Activated naive CD4-positive, alpha-beta T cell (primary cell): Measurements from ENCODE around the gene CMTM7.
"Not testable (repeated sequence)": the region's sequence is repeated elsewhere in the genome, so short reads cannot be mapped to it uniquely, and the experiment has no call there.

Experiments
- DNase-seq, 4 experiments: peaks; one replicate each; lab custom pipeline; 2025; lab: John Stamatoyannopoulos, UW

Gene CMTM7

DNA sequence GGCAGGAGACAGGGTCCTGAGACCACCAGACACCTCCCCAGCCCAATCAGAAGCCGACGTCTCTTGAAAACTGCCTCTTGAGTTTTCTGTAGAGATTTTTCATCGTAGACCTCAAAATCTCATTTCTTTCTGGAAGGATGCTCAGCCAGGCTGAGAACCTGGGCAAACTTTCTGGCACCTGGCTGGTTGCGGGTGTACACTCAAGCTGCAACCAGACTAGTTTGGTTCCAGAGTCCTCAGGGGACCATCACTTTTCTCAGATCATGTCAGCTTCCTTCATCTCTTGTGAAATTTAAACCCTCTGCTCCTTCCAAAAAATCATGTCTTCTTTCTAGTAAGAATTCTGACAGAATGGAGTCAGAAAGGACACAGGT lies 45.1 kb downstream of the CMTM7 start:
- no peak for DNase-seq

DNA sequence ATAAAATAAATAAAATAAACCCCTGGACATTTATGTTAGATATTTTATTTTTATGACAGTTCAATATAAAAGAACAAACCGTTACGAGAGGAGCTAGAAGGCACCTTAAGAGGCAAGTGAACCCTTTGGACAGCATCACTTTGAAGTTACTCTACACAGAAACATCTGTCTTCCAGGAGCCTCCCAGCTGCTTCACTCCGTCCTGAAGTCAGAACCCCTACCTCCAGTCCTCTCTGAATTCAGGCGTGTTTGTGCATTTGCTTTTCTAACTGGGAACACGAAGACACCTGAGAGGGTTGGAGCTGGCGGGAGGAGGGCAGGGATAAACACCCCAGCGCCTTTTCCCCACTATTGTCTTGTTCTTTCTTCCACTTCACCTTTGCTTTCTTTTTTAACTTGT lies 46.2 kb downstream of the CMTM7 start:
- no peak for DNase-seq

DNA sequence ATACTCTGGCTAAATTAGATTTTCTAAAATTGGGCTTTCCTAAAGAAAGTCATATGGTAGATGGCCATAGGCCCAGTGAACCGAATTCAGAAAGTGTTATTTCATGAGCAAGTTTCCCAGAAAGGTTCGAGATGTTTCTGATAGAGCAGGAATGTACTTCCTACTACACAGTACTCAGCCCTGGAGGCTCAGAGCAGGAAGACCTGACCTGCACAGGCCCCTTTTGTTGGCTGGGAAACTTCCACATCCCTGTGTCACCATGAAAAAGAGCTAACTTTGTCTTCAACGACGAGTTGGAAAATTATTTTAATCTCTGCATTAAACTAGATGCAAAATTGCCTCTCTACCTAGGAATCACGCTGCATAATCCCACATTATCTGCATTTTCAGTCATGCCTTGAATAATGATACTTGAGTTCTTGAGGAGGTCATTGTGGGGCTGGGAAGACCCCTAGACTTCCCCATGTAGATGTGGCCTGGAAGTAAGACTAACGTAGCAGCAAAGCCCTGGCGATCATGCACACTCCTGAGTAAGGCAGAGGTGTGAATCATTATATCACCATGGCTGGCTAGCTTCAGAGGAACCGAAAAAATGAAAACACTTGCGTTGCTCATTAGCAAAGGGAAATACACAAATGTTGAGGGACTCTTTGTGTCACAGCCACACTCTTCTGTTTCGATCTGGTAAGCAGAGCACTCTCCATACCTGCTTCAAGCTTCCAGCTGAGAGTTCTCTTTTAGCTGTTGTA lies 47.1 kb downstream of the CMTM7 start:
- DNase-seq: no peak

DNA sequence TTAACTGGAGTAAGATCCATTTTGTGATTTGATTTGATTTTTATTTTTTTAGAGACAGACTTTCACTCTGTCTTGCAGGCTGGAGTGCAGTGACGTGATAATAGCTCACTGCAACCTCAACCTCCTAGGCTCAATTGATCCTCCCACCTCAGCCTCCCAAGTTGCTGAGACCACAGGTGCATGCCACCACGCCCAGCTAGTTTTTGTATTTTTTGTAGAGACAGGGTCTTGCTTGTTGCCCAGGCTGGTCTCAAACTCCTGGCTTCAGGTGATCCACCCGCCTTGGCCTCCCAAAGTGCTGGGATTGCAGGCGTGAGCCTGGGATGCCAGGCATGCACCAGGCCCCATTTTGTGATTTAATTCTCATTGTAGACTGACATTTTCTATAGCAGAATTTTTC lies 47.8 kb downstream of the CMTM7 start:
- DNase-seq: not testable (repeated sequence)

DNA sequence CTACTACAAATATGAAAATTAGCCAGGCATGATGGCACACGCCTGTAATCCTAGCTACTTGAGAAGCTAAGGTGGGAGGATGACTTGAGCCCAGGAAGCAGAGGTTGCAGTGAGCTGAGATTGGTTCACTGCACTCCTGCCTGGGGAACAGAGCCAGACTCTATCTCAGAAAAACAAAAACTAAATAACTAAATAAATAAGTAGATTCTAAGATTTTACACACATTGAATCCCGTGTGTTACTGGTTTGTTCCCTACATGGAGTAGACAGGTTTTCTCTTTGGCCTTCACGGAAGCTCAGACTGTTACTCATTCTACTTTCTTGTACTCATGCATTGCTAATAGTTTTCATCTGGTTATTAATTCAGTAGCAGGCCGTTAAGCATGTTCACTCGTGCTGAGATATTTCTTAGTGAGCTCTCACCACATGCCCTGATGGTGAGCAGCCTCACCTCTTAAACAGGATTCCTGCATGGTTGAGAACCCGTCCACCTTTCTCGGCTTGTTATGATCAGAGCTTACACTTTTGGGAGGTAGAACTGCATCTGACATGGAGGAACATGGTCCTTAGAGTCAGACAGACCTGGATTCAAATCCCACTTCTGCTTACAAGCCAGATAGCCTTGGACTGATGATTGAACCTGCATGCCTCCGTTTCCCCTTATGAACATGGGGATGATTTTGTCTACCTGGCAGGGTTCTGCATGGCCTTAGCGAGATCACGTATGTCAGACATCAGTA lies 49.1 kb downstream of the CMTM7 start:
- DNase-seq: no peak

DNA sequence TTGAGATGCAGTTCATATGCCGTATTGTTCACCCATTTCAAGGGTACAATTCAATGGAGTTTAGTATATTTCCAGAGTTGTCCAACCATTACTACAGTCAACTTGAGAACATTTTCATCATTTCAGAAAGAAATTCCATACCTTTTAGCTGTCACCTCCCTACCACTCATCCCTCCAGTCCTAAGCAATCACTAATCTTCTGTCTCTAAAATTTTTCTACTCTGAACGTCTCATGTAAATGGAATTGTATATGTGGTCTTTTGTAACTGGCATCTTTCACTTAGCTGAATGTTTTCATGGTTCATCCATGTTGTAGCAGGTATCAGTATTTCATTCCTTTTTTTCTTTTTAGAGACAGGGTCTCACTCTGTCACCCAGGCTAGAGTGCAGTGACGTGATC lies 51.1 kb downstream of the CMTM7 start:
- DNase-seq: no peak

DNA sequence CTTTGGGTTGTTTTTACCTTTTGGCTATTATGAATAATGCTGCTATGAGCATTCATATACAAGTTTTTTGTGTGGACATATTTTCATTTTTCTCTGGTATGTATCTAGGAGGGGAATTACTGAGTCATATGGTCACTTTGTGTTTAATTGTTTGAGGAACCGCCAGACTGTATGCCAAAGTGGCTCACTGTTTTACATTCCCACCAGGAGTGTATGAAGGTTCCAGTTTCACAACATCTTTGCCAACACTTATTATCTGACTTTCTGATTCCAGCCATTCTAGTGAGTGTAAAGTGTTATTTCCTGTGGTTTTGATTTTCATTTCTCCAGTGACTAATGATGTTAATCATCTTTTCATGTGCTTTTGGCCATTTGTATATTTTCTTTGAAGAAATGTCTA lies 51.8 kb downstream of the CMTM7 start:
- no peak for DNase-seq

DNA sequence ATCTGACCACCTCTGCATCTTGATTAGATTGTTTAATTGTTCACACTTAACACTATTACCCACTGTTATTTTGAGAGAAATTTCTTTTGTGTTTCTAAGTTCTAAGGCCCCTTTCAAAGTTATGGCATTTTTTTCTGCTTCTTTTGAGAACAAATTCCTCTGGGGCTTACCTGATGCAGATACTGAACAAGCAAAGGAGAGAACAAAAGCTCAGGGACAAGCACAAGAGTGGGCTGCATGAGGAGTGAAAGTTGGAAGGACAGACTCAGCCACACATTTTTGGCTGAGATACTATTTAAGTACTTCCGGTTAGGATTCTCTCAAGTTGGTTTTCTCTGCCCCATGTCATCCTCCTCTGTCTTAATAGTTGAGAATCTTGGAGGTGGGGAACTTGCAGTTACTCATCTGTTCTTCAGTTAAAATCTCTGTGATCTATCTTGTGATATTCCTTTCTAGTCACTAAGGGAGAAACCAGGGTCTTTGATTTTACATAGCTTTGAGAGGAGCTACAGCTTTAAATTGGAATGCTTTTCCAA lies 56.3 kb downstream of the CMTM7 start:
- no peak for DNase-seq

DNA sequence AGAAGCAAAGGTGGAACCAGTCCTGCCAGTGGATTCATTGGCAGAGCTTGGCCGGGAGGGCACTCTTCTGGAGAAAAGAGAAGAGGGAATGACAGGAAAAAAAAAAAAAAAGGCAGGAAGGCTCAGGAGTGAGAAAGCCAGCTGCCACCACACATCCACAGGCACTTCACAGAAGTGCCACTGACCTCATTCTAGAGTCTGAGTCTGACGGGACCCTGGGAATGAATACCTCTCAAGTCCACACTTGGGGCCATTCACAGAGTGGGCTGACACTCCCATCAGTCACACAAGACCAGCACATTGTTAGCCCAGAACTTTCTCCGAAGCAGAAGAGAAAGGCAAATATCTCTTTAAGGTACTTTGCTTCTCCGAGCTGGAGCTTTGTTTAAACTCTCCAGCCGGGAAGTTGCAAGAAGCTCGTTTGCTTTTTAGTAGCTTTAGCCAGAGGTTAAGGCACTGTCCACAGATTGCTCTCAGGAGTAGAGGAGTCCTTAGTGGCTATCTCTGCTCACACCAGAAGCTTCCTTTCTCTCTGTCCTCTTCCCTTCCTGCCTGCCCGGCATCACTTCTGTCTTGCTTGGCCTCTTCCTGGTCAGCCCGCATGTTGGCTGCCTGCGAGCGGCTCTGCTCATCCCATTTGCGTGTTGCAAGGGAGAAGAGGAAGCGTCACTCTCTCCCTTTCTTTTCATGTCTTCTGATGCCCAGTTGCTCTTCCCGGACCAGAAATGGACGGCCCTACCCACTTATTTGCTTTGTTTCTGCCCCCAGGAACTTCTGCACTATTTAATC lies 57.2 kb downstream of the CMTM7 start:
- DNase-seq: no peak

DNA sequence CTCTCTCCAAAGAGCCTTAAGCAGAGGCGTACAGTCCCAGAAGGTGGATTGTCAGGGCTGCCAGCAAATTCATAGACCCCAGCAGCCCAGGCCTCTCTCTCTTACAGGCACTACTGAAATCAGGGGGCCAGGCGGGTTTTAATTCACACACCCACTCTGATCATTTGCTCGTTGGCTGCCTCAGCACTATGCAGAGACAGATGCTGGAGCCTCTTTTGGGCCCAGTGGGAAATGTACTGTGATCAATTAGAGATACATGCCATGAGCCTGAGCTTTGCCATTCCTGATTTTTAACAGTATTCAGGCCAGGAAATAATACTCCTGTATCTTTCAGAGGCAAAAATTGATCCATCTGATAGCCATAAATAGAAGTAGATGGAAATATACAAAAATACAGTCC lies 58.0 kb downstream of the CMTM7 start:
- no peak for DNase-seq

DNA sequence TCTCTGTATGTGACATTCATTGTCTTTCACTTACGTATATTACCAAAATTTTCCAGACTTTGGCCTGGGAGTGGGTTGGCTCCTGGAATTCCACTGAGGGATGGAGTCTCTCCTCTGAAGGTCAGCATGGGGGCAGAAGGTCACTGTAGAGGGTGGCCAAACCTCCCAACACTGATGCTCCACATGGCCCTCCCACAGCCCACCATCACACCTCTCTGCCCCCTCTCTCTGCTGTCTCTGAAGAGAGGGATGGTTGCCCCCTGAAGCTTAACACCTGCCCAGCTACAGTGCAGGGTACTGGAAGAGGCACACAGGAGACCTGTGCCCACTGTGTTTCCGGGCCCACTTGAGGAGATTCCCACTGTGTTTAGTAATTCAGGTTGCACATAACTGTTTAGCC lies 58.8 kb downstream of the CMTM7 start:
- no peak for DNase-seq

DNA sequence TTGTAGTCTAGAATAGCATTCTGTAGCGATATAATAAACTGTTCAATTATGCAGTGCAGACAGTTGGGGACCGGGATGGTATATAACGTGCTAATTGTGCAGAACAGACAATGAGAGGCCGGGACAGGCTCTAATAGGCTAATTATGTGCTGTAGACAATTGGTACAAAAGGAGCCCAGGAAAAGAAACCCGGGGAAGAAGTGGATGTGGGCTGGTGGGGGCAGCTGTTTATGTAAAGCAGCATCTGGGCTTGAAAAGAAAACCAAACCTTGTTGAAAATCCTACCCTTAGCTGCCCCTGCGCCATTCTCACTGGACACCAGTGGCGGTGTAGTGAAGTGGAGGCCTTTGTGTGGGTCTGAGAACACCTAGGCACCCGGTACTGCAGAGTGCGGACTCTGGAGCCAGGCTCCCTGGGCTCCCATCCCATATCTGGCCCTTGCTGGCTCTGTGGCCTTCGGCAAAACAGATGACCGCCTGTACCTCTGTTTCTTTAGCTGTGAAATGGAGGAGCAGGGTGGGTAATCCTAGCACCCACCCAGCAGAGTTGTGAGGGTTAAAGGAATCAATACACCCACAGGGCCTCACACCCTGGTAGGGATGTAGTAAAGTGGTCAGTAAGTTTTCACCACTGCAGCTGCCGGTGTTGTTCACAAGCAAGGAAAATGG lies 59.5 kb downstream of the CMTM7 start:
- no peak for DNase-seq

DNA sequence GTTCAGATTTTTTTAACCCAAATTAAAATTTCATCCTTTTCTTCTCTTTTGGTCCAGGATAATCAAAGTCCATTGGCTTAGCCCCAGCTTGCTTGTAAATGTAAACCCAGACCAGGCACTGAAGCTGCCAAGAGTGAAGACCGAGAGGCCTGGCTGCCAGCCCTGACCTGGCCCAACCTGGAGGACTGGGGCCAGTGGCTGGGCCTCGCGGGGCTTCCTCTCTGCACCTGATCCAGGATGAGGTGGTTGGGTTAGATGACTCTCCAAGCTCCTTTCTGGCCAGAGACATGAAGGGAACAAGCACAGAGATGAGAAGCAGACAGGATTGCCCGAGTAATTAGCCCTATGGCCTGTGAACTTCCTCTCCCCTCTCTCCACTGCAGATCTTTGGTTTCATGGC lies 60.4 kb downstream of the CMTM7 start:
- no peak for DNase-seq

DNA sequence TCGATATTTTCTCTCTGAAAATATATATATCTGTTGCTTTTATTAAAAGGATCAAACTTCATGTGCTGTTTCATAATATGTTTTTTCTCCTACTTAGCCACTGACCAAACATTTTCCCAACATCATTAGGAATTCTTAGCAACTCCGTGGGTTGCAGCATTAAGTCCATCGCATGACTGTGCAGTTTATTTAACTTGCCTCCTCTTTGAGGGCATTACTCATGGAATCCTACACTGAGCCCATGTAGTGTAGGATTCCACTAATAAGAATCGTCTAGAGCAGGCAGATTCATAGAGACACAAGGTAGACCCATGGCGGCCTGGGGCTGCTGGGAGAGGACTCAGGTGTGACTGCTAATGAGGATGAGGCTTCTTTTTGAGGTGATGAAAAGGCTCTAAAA lies 61.7 kb downstream of the CMTM7 start:
- no peak for DNase-seq

DNA sequence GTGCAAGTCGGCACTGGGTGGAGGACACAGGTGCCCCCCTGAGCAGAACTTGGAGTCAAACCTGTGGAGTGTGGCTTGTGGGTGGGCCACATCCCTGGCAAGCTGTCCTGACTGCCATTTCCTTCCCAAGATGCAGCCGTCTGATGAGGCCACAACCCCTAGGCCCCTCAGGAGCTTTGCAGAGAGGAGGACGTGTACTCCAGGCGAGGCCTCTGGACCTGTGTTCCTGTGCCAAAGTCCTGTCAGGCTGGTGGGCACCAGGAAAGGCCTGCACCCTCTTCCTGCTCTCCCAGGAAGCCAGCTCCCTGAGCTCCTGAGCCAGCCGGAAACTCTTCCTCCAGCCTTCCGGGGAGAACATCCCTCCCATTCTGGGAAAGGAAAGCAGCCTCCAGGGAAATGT lies 62.5 kb downstream of the CMTM7 start:
- DNase-seq: no peak

DNA sequence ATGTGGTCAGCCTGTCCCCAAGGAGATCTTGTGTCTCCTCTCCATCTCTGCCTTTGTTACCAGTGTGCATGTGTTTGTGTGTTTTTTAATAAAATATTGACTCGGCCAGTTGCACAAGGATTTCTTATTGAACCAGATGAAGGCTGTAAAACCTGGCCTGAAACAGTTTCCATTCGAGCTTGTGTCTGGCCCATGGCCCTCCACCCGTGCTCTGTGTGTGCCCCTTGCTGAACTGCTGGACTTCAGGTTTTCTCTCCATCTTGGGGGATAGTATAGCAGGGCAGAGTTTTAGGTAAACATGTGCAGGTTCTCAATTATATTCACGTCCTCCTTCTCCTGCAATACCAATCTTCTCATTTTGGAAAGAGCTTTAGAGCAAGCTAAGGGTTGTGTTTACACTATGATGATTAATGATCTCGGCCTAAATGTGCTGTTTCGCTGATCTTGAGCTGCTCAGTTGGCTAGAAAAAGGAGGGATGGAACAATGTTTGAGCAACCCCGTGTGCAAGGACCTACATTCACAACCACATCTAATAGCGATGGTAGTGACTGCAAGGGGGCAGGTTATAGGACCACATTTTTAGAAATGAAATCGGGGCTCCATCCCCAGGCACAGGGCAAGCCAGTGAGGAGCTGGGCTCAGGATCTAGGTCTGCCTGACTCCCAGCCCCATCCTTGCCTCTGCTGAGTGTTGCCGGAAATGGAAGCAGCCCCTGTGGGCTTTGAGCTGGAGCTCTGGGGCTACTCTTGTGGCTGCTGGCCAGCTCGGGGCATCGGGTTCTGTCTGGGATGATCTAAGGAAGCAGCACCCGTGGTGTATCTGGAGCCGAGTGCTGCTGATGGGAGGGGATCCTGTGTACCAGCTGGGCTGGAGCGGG lies 63.3 kb downstream of the CMTM7 start:
- no peak for DNase-seq

DNA sequence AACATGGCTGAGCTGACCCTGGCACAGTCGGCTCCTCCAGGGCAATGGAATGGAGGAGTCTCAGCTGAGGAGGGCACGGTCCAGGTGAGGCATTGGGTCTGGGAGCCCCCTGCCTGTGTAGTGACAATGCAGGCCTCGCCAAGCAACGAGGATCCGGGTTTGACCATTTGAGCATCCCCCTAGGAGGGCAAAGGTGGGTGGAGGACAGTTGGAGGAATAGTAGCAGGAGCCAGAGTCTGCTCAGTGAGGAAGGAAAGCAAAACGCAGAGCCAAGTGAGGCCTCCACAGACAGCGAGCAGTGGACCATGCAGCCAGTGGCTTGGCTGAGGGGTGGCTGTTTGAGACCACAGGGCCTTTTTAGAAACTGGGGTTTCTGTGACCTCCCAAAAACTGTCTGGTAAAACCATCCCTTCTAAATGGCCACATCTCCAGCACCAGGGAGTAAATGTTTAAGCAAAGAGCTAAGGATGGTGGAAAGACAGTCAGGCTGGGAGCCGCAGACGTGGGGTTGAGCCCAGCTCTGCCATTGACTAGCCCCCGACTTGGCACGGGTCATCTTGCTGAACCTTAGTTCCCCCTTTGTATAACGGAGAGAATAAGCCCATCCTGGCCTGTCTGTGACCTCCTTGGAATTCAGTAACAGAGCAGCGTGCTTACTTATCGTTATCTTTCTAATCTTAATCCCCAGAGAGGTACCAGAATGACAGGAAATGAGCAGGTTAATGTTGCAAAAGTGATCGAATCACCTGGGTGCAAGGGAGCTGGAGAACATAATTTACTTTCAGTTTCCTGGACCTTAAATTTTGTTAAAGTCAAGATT lies 64.2 kb downstream of the CMTM7 start:
- no peak for DNase-seq

DNA sequence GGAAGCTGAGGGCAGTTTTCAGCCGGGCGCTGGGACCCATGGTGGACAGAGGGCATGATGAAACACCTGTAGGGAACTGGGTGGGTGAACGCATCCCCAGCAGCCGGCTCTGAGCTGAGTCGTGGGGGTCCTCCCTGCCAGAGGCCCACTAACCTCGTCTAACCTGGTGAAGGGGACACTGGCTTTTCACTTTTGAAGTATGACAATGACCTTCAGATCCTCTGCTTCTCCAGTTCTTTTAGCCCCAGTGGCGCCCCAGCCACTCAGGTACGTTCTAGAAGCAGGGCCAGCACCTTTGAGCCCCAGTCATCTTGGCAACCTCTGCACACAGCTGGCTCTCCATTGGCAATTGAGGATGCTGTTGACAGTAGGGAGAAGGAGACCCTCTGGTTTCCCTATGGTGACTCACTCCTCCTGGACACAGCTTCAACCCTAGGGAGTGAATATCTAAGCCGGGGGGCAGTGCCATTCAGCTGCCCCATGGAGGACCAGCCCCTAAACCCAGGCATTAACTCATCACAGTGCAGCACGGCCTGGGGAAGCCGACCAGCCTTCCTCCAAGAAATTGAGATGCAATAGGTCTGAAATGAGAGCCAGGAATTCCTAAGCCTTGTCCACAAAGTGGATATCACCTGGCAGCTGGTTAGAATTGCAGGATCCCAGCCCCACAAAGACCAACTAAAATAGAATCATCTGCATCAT lies 64.9 kb downstream of the CMTM7 start:
- no peak for DNase-seq

DNA sequence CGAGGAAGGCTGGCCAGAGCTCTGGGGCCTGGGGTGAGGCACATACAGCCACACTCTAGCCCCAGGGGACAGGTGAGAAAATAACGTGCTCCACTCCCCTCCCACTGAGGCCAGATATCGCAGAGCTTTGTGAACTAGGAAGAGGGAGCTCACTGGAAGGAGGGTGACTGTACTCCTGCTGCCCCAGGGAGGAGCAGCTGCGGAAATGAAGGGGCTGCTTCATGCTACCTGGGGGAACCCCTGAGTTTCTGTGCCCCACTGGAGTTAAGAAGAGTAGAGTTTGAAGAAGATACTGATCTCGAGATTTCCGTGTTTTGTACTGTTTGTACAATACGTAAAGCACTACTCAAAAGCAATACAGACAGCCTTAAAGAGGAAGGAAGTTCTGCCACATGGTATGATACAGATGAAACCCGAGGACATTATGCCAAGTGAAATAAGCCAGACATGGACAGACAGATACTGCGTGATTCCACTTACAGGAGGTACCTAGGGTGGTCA lies 66.4 kb downstream of the CMTM7 start:
- DNase-seq: peak in 2 of 4 experiments; percentile 25 to 35
